ENCODE measurements around the gene RFPL1. TPM values are rescaled to one million over a fixed set of nuclear protein-coding genes. Genes with fewer than 3 reads are reported as not detected.

RFPL1 gene
- total RNA-seq (2014; rRNA removed; shearing (Covaris generic)) = not detected in 2 replicates

DNA sequence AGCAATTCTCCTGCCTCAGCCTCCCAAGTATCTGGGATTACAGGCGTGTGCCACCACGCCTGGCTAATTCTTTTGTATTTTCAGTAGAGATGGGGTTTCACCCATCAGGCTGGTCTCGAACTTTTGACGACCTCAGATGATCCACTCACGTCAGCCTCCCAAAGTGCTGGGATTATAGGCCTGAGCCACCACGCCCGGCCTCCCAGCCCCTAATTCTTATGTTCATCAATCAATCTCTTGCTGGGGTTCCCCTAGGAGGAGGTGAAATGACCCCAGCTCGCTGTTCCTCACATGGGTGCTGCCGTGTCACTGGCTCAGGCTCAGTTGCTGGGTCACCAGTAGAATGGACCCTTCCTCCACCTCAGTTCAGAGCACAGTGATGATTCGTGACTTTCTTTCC is at the start of gene RFPL1:
RFPL1 (plus strand) TSS at position 301 of the 400 bp plus-strand sequence.

DNA sequence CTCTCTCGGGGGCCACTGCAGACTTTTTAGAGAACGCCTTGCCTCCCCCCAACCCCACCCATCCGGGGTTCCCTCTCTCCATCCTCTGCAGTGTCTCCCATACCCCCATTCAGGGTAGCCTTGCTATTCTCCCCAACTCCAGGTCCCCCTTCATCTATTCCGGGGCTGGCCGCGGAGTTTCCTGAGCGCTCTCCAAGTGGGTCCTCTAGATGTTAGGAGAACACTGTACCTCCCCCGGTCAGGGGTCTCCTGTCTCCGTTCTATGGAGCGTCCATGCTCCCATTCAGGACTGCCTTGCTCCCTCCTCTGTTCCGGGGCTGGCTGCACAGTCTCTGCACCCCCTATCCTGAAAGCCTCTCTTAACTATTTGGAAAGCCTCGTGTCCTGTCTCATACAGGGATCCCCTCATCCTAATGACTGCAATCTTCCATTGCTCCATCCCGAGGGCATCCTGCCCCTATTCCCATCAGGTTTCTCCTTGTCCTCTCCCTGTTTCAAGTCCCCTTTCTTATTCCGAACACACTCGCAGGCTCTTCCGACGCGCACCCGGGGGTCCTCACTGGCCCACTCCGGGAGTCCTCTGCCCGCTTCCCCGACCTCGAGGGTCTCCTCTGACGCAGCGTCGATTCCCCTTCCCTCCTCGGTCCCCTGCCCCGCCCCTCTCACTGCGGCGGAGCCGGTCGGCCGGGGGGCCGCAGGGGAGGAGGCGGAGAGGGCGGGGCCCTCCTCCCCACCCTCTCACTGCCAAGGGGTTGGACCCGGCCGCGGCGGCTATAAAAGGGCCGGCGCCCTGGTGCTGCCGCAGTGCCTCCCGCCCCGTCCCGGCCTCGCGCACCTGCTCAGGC is 41.3 kb downstream of the RFPL1 start, which contains the start of gene NEFH:
NEFH (plus strand) TSS at position 802 of the 845 bp plus-strand sequence. CDS start 45 bp downstream, outside the sequence.

Small RNAs within 50 kb of the gene (small RNA-seq; reads per million reads assigned to genes)
- not detected for gene AC000041.1

Other genes with a start within 250 kb of the RFPL1 start
- 0.21 and 0.87 TPM in 2 replicates for gene EMID1, start 232.7 kb upstream of the RFPL1 start, total RNA-seq (2014; rRNA removed; shearing (Covaris generic))
- gene RHBDD3, start 170.6 kb upstream of the RFPL1 start, total RNA-seq (2014; rRNA removed; shearing (Covaris generic)) = 16.2 and 27.1 TPM in 2 replicates
- 284 and 302 TPM in 2 replicates for gene EWSR1, start 170.3 kb upstream of the RFPL1 start, total RNA-seq (2014; rRNA removed; shearing (Covaris generic))
- gene GAS2L1, start 131.9 kb upstream of the RFPL1 start, total RNA-seq (2014; rRNA removed; shearing (Covaris generic)) = 7.9 and 11.0 TPM in 2 replicates
- gene RASL10A, start 122.9 kb upstream of the RFPL1 start, total RNA-seq (2014; rRNA removed; shearing (Covaris generic)) = 0.57 and 0.88 TPM in 2 replicates
- gene AP1B1, start 50.0 kb upstream of the RFPL1 start, total RNA-seq (2014; rRNA removed; shearing (Covaris generic)) = 56.7 and 61.7 TPM in 2 replicates
- gene NEFH, start 41.6 kb downstream of the RFPL1 start, total RNA-seq (2014; rRNA removed; shearing (Covaris generic)) = not detected in 2 replicates
- 126 and 148 TPM in 2 replicates for gene THOC5, start 115.2 kb downstream of the RFPL1 start, total RNA-seq (2014; rRNA removed; shearing (Covaris generic))
- gene NIPSNAP1, start 142.5 kb downstream of the RFPL1 start, total RNA-seq (2014; rRNA removed; shearing (Covaris generic)) = 85.7 and 98.8 TPM in 2 replicates
- gene NF2, start 165.1 kb downstream of the RFPL1 start, total RNA-seq (2014; rRNA removed; shearing (Covaris generic)) = 112 and 120 TPM in 2 replicates

Data from A375 (cell line).